ENCODE measurements around the gene METTL21A.

- TF ChIP-seq CTCF (conservative IDR thresholded peaks at IDR 0.05) (no peak), EZH2 (IDR thresholded peaks at IDR 0.05; ENCODE audit: low read depth) (no peak)
Measured at GRCh38 chr2:207593277-207593676, 31.9 kb downstream of the METTL21A start.

Data from PC-9 (cell line).